Astrocyte (in vitro differentiated cells and primary cell): ENCODE data around the gene PCDHB14.
"Not testable (repeated sequence)": the region's sequence is repeated elsewhere in the genome, so short reads cannot be mapped to it uniquely, and the experiment has no call there.

Experiments
- CTCF ChIP-seq: IDR thresholded peaks from 2 replicates; pipeline ENCODE4 v1.5.1; 2011; ENCODE audit warnings: low read depth, mild to moderate bottlenecking, inconsistent platforms, low read length, moderate library complexity; ENCODE audit not compliant: insufficient read depth
- EZH2 ChIP-seq: IDR thresholded peaks from 2 replicates; pipeline ENCODE4 v1.6.1; 2012; ENCODE audit warnings: mild to moderate bottlenecking, low read length, inconsistent platforms; ENCODE audit not compliant: insufficient read depth

DNA sequence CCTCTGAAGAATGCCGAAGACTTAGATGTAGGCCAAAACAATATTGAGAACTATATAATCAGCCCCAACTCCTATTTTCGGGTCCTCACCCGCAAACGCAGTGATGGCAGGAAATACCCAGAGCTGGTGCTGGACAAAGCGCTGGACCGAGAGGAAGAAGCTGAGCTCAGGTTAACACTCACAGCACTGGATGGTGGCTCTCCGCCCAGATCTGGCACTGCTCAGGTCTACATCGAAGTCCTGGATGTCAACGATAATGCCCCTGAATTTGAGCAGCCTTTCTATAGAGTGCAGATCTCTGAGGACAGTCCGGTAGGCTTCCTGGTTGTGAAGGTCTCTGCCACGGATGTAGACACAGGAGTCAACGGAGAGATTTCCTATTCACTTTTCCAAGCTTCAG lies 8.6 kb upstream of the PCDHB14 start:
- TF ChIP-seq CTCF, EZH2: not testable (repeated sequence)
